ENCODE results near the gene ATP5F1A.

- TF ChIP-seq CTCF (IDR thresholded peaks at IDR 0.05) (no peak), POLR2A (IDR thresholded peaks at IDR 0.05) (no peak)
These were observed 25.7 kb downstream of the ATP5F1A start for GRCh38 chr18:46072376-46072867.

All from lower leg skin (tissue), 3 donors.